ENCODE measurements around the gene NEUROD4.
"Not testable (repeated sequence)": the region's sequence is repeated elsewhere in the genome, so short reads cannot be mapped to it uniquely, and the experiment has no call there.

The NEUROD4 gene

GRCh38 chr12:55019784-55020183 lies at the start of gene NEUROD4:
NEUROD4 (plus strand) TSS chr12:55019974; CDS start chr12:55026440, 6,466 bp downstream.
- DNase-seq = no peak

- no peak for DNase-seq
Measured at GRCh38 chr12:54970741-54971140, 49.0 kb upstream of the NEUROD4 start.

GRCh38 chr12:54973556-54973955 lies 46.2 kb upstream of the NEUROD4 start:
- no peak for DNase-seq

GRCh38 chr12:54974279-54974678 lies 45.5 kb upstream of the NEUROD4 start:
- DNase-seq = no peak

- DNase-seq = no peak
Measured at GRCh38 chr12:54975272-54975671, 44.5 kb upstream of the NEUROD4 start.

- DNase-seq = no peak
Measured at GRCh38 chr12:54975875-54976274, 43.9 kb upstream of the NEUROD4 start.

- DNase-seq = no peak
Measured at GRCh38 chr12:54977155-54977554, 42.6 kb upstream of the NEUROD4 start.

GRCh38 chr12:54977857-54978256 lies 41.9 kb upstream of the NEUROD4 start:
- no peak for DNase-seq

GRCh38 chr12:54980341-54980740 lies 39.4 kb upstream of the NEUROD4 start:
- DNase-seq = peak; percentile 46

GRCh38 chr12:54981796-54982195 lies 38.0 kb upstream of the NEUROD4 start:
- no peak for DNase-seq

- no peak for DNase-seq
Measured at GRCh38 chr12:54983536-54984101, 36.2 kb upstream of the NEUROD4 start.

- DNase-seq = peak; percentile 82
Measured at GRCh38 chr12:54984658-54985376, 35.0 kb upstream of the NEUROD4 start, which contains the start of gene TESPA1. TESPA1 (minus strand) TSS chr12:54984762; CDS start chr12:54974562, 10,200 bp downstream.

GRCh38 chr12:54986773-54987172 lies 33.0 kb upstream of the NEUROD4 start:
- not testable (repeated sequence) for DNase-seq

- no peak for DNase-seq
Measured at GRCh38 chr12:54987611-54988231, 32.1 kb upstream of the NEUROD4 start.

- no peak for DNase-seq
Measured at GRCh38 chr12:54988402-54989054, 31.2 kb upstream of the NEUROD4 start.

GRCh38 chr12:54989829-54990228 lies 29.9 kb upstream of the NEUROD4 start:
- DNase-seq = no peak

GRCh38 chr12:54991161-54991990 lies 28.4 kb upstream of the NEUROD4 start:
- peak; percentile 13 for DNase-seq

GRCh38 chr12:54991991-54992375 lies 27.8 kb upstream of the NEUROD4 start:
- no peak for DNase-seq

GRCh38 chr12:54993181-54993835 lies 26.5 kb upstream of the NEUROD4 start:
- DNase-seq = no peak

- no peak for DNase-seq
Measured at GRCh38 chr12:54996205-54996604, 23.6 kb upstream of the NEUROD4 start.

- DNase-seq = no peak
Measured at GRCh38 chr12:54997929-54998522, 21.7 kb upstream of the NEUROD4 start.

All from activated effector memory CD4-positive, alpha-beta T cell treated with Interleukin-2 at 50 U/mL for 16 hours (primary cell).